Sigmoid colon (tissue), 4 donors: Measurements from ENCODE around the gene MOB3B.

Experiments used
- EP300 ChIP-seq, 4 donors: sonication (generic); formaldehyde crosslinking; IDR thresholded peaks; one replicate each; pipeline ENCODE4 v1.6.1; 2017; ENCODE audit warnings: antibody characterized with exemption in 4 of 4
- TF ChIP-seq, protein P1 (sequence below), 4 experiments: fragments of 450-650 bp in 3 of 4; fragments of 200-600 bp in 1 of 4; IDR thresholded peaks; one replicate each; pipeline ENCODE4 v1.5.1; 2016 to 2019; ENCODE audit warnings: antibody characterized with exemption in 4 of 4, mild to moderate bottlenecking in 3 of 4, moderate library complexity in 2 of 4

DNA sequence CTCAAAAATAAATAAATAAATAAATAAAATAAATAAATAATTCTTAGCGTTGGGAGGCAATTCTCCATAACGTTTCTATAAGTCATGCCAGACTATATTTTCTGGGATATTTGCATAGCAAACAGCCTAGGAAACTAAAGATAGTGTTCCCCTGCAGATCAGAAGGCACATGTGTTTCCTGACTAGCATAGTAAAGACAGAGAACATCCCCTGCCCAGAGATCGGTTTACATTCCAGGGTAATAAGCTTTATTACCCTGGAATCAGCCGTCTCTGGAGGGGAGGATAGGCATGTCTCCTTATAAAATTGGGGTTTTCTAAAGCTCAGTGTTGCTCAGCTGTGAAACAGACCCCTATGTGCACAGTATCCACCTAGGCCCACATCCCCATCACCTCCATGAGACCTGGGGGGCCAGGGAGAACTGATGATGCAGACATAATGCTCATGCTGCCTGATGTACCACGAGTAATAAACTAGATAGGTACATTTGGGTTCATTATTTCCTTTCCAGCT lies 42.4 kb downstream of the MOB3B start:
- TF ChIP-seq EP300 (IDR thresholded peaks at IDR 0.05), result no peak
- TF ChIP-seq, protein P1, sequence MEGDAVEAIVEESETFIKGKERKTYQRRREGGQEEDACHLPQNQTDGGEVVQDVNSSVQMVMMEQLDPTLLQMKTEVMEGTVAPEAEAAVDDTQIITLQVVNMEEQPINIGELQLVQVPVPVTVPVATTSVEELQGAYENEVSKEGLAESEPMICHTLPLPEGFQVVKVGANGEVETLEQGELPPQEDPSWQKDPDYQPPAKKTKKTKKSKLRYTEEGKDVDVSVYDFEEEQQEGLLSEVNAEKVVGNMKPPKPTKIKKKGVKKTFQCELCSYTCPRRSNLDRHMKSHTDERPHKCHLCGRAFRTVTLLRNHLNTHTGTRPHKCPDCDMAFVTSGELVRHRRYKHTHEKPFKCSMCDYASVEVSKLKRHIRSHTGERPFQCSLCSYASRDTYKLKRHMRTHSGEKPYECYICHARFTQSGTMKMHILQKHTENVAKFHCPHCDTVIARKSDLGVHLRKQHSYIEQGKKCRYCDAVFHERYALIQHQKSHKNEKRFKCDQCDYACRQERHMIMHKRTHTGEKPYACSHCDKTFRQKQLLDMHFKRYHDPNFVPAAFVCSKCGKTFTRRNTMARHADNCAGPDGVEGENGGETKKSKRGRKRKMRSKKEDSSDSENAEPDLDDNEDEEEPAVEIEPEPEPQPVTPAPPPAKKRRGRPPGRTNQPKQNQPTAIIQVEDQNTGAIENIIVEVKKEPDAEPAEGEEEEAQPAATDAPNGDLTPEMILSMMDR (IDR thresholded peaks at IDR 0.05), result no peak
